ENCODE results near the gene ARHGAP15. TPM values are rescaled to one million over a fixed set of nuclear protein-coding genes. Genes with fewer than 3 reads are reported as not detected.

ARHGAP15 gene
- total RNA-seq, 1 experiment from 2014 or later: 82.8 TPM

GRCh38 chr2:143237146-143237777, 108.0 kb downstream of the ARHGAP15 start:
- Histone ChIP-seq H3K27me3 (ENCODE audit: low read length) (no peaks in the 10 kb centered on the region), H3K9ac (ENCODE audit: low read length) (no peak overlapping the region), H3K9me2 (replicated peaks; ENCODE audit: insufficient read depth, low read length) (no peaks in the 10 kb centered on the region), H3K4me2 (ENCODE audit: low read depth, low read length, poor library complexity, severe bottlenecking) (no peak overlapping the region), H3K36me3 (ENCODE audit: insufficient read depth, low read length) (0 out of 2 replicates have a peak, but pooled peaks cover 6% of the 10 kb centered on the region), H3K4me1 (ENCODE audit: low read length) (no peaks in the 10 kb centered on the region; the same call in 1 of the 2 replicates), H3K9me3 (ENCODE audit: low read length) (no peaks in the 10 kb centered on the region), H3K27ac (ENCODE audit: low read length) (no peak overlapping the region), H3K79me2 (ENCODE audit: low read length) (peaks cover 10% of the 10 kb centered on the region), H3K4me3 (ENCODE audit: low read length) (no peak overlapping the region), H4K20me1 (ENCODE audit: insufficient read depth, low read depth, low read length) (no peaks in the 10 kb centered on the region), H2AFZ (ENCODE audit: low read length) (no peak overlapping the region)
- DNase-seq: no peak

- no peak for DNase-seq
- Histone ChIP-seq H3K9me2 (replicated peaks; ENCODE audit: insufficient read depth, low read length) (no peaks in the 10 kb centered on the region), H3K4me3 (ENCODE audit: low read length) (no peak overlapping the region), H2AFZ (ENCODE audit: low read length) (no peak overlapping the region), H3K79me2 (ENCODE audit: low read length) (peaks cover 10% of the 10 kb centered on the region), H3K36me3 (ENCODE audit: insufficient read depth, low read length) (no peaks in the 10 kb centered on the region), H3K27me3 (ENCODE audit: low read length) (no peaks in the 10 kb centered on the region), H3K9me3 (ENCODE audit: low read length) (no peaks in the 10 kb centered on the region), H3K4me1 (ENCODE audit: low read length) (no peaks in the 10 kb centered on the region), H3K27ac (ENCODE audit: low read length) (no peak overlapping the region), H3K9ac (ENCODE audit: low read length) (no peak overlapping the region), H3K4me2 (ENCODE audit: low read depth, low read length, poor library complexity, severe bottlenecking) (no peak overlapping the region), H4K20me1 (ENCODE audit: insufficient read depth, low read depth, low read length) (no peaks in the 10 kb centered on the region)
These were observed 112.3 kb downstream of the ARHGAP15 start for GRCh38 chr2:143241403-143242088.

DNA sequence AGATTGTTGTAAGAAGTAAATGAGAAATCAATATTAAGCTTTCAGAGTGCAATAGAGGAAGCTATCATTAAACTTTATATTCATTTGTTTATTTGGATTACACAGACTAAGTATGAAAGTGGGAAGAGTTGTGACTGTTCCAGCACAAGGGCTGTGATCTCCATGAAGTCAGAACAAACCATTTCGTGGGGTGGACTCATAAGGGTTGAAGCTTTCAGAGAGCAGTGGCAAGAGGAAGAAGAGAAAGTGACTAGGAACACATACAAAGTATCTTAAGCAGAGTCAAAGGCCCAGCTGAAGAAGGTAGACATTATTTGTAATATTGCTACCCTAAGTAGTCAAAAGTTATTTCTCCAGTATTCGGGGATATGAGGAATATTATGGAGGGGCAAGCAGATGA, 117.0 kb downstream of the ARHGAP15 start:
- H3K9me3 ChIP-seq (ENCODE audit: low read length): no peaks in the 10 kb centered on the region
- no peak for DNase-seq
- H3K4me1 ChIP-seq (ENCODE audit: low read length): no peaks in the 10 kb centered on the region
- H4K20me1 ChIP-seq (ENCODE audit: insufficient read depth, low read depth, low read length): no peaks in the 10 kb centered on the region
- no peak overlapping the region for H3K4me2 ChIP-seq (ENCODE audit: low read depth, low read length, poor library complexity, severe bottlenecking)
- no peaks in the 10 kb centered on the region for H3K9me2 ChIP-seq (replicated peaks; ENCODE audit: insufficient read depth, low read length)
- H3K4me3 ChIP-seq (ENCODE audit: low read length): no peak overlapping the region
- no peaks in the 10 kb centered on the region for H3K36me3 ChIP-seq (ENCODE audit: insufficient read depth, low read length)
- no peaks in the 10 kb centered on the region for H3K79me2 ChIP-seq (ENCODE audit: low read length)
- no peak overlapping the region for H2AFZ ChIP-seq (ENCODE audit: low read length)
- no peak overlapping the region for H3K27ac ChIP-seq (ENCODE audit: low read length)
- no peaks in the 10 kb centered on the region for H3K27me3 ChIP-seq (ENCODE audit: low read length)
- H3K9ac ChIP-seq (ENCODE audit: low read length): no peak overlapping the region

GRCh38 chr2:143246815-143247744, 117.9 kb downstream of the ARHGAP15 start:
- H2AFZ ChIP-seq (ENCODE audit: low read length): no peak overlapping the region
- H3K4me3 ChIP-seq (ENCODE audit: low read length): no peak overlapping the region
- no peak overlapping the region for H3K9ac ChIP-seq (ENCODE audit: low read length)
- no peaks in the 10 kb centered on the region for H3K27me3 ChIP-seq (ENCODE audit: low read length)
- H3K27ac ChIP-seq (ENCODE audit: low read length): no peak overlapping the region
- no peak overlapping the region for H3K4me2 ChIP-seq (ENCODE audit: low read depth, low read length, poor library complexity, severe bottlenecking)
- no peaks in the 10 kb centered on the region for H3K9me3 ChIP-seq (ENCODE audit: low read length)
- no peaks in the 10 kb centered on the region for H3K36me3 ChIP-seq (ENCODE audit: insufficient read depth, low read length)
- DNase-seq: no peak
- H3K9me2 ChIP-seq (replicated peaks; ENCODE audit: insufficient read depth, low read length): no peaks in the 10 kb centered on the region
- no peaks in the 10 kb centered on the region for H4K20me1 ChIP-seq (ENCODE audit: insufficient read depth, low read depth, low read length)
- H3K79me2 ChIP-seq (ENCODE audit: low read length): no peaks in the 10 kb centered on the region
- H3K4me1 ChIP-seq (ENCODE audit: low read length): no peaks in the 10 kb centered on the region

GRCh38 chr2:143248631-143249030, 119.4 kb downstream of the ARHGAP15 start:
- H3K4me3 ChIP-seq (ENCODE audit: low read length): no peak overlapping the region
- no peaks in the 10 kb centered on the region for H3K36me3 ChIP-seq (ENCODE audit: insufficient read depth, low read length)
- H3K4me1 ChIP-seq (ENCODE audit: low read length): 0 out of 2 replicates have a peak, but pooled peaks cover 2% of the 10 kb centered on the region
- H3K27me3 ChIP-seq (ENCODE audit: low read length): no peaks in the 10 kb centered on the region
- H3K9ac ChIP-seq (ENCODE audit: low read length): no peak overlapping the region
- no peaks in the 10 kb centered on the region for H3K9me2 ChIP-seq (replicated peaks; ENCODE audit: insufficient read depth, low read length)
- no peak for DNase-seq
- H3K27ac ChIP-seq (ENCODE audit: low read length): no peak overlapping the region
- no peak overlapping the region for H3K4me2 ChIP-seq (ENCODE audit: low read depth, low read length, poor library complexity, severe bottlenecking)
- H3K9me3 ChIP-seq (ENCODE audit: low read length): no peaks in the 10 kb centered on the region
- H2AFZ ChIP-seq (ENCODE audit: low read length): no peak overlapping the region
- H3K79me2 ChIP-seq (ENCODE audit: low read length): no peaks in the 10 kb centered on the region
- H4K20me1 ChIP-seq (ENCODE audit: insufficient read depth, low read depth, low read length): no peaks in the 10 kb centered on the region

DNA sequence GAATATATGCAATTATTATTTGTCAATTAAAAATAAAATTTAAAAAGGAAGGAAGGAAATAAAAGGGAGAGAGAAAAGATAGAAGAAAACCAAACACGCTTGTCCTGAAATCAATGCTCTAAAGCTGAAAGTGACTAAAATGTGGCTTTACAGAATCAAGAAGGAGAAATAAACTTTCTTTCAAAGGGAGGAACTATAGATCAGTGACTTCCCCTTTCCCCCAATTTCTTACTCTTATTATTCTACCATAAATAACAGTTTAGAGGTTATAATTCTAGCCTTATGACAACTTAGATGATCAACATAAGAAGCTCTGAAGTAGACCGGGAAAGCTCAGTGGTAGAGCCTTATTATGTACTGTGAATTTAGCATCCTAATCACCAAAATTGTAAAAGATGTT, 122.5 kb downstream of the ARHGAP15 start:
- no peaks in the 10 kb centered on the region for H3K9me3 ChIP-seq (ENCODE audit: low read length)
- no peaks in the 10 kb centered on the region for H3K9me2 ChIP-seq (replicated peaks; ENCODE audit: insufficient read depth, low read length)
- H3K4me1 ChIP-seq (ENCODE audit: low read length): peaks cover 32% of the 10 kb centered on the region
- H3K36me3 ChIP-seq (ENCODE audit: insufficient read depth, low read length): no peaks in the 10 kb centered on the region
- no peak overlapping the region for H3K4me3 ChIP-seq (ENCODE audit: low read length)
- no peaks in the 10 kb centered on the region for H3K27me3 ChIP-seq (ENCODE audit: low read length)
- DNase-seq: no peak
- H3K79me2 ChIP-seq (ENCODE audit: low read length): no peaks in the 10 kb centered on the region
- no peak overlapping the region for H3K9ac ChIP-seq (ENCODE audit: low read length)
- H3K4me2 ChIP-seq (ENCODE audit: low read depth, low read length, poor library complexity, severe bottlenecking): no peak overlapping the region
- no peaks in the 10 kb centered on the region for H4K20me1 ChIP-seq (ENCODE audit: insufficient read depth, low read depth, low read length)
- H2AFZ ChIP-seq (ENCODE audit: low read length): no peak overlapping the region
- peak overlapping the region; percentile 16; the same call in 1 of the 2 replicates for H3K27ac ChIP-seq (ENCODE audit: low read length)

GRCh38 chr2:143252138-143252907, 123.1 kb downstream of the ARHGAP15 start:
- no peaks in the 10 kb centered on the region for H3K9me2 ChIP-seq (replicated peaks; ENCODE audit: insufficient read depth, low read length)
- H3K4me2 ChIP-seq (ENCODE audit: low read depth, low read length, poor library complexity, severe bottlenecking): no peak overlapping the region
- no peaks in the 10 kb centered on the region for H3K36me3 ChIP-seq (ENCODE audit: insufficient read depth, low read length)
- H3K79me2 ChIP-seq (ENCODE audit: low read length): no peaks in the 10 kb centered on the region
- no peak overlapping the region for H3K27ac ChIP-seq (ENCODE audit: low read length)
- DNase-seq: no peak
- no peaks in the 10 kb centered on the region for H3K27me3 ChIP-seq (ENCODE audit: low read length)
- H3K4me3 ChIP-seq (ENCODE audit: low read length): no peak overlapping the region
- no peaks in the 10 kb centered on the region for H3K9me3 ChIP-seq (ENCODE audit: low read length)
- no peak overlapping the region for H3K9ac ChIP-seq (ENCODE audit: low read length)
- H2AFZ ChIP-seq (ENCODE audit: low read length): no peak overlapping the region
- no peaks in the 10 kb centered on the region for H4K20me1 ChIP-seq (ENCODE audit: insufficient read depth, low read depth, low read length)
- peaks cover 32% of the 10 kb centered on the region for H3K4me1 ChIP-seq (ENCODE audit: low read length)
